GM19099 (cell line): Measurements from ENCODE around the gene SDK2.

Source experiments
- POLR2A ChIP-seq: IDR thresholded peaks from 3 replicates; pipeline ENCODE4 v1.6.1; 2011; ENCODE audit warnings: low read depth; ENCODE audit not compliant: insufficient read length; ENCODE audit errors: extremely low read depth

The SDK2 gene

GRCh38 chr17:73464447-73464846, 179.8 kb downstream of the SDK2 start:
- no peak for TF ChIP-seq POLR2A

- no peak for TF ChIP-seq POLR2A
Observed at GRCh38 chr17:73463821-73464220, 180.4 kb downstream of the SDK2 start.

GRCh38 chr17:73462823-73463222, 181.4 kb downstream of the SDK2 start:
- no peak for TF ChIP-seq POLR2A

GRCh38 chr17:73459980-73460379, 184.3 kb downstream of the SDK2 start:
- no peak for TF ChIP-seq POLR2A

GRCh38 chr17:73455767-73456166, 188.5 kb downstream of the SDK2 start:
- no peak for TF ChIP-seq POLR2A

GRCh38 chr17:73455050-73455687, 189.1 kb downstream of the SDK2 start:
- no peak for TF ChIP-seq POLR2A

GRCh38 chr17:73453090-73453489, 191.2 kb downstream of the SDK2 start:
- no peak for TF ChIP-seq POLR2A

GRCh38 chr17:73452009-73452408, 192.2 kb downstream of the SDK2 start:
- no peak for TF ChIP-seq POLR2A

GRCh38 chr17:73447319-73447718, 196.9 kb downstream of the SDK2 start:
- TF ChIP-seq POLR2A, result no peak

GRCh38 chr17:73446617-73447016, 197.6 kb downstream of the SDK2 start:
- no peak for TF ChIP-seq POLR2A

GRCh38 chr17:73445466-73445865, 198.8 kb downstream of the SDK2 start:
- no peak for TF ChIP-seq POLR2A

- TF ChIP-seq POLR2A, result no peak
Observed at GRCh38 chr17:73444021-73444420, 200.2 kb downstream of the SDK2 start.

- no peak for TF ChIP-seq POLR2A
Observed at GRCh38 chr17:73439597-73439996, 204.6 kb downstream of the SDK2 start.

- no peak for TF ChIP-seq POLR2A
Observed at GRCh38 chr17:73437826-73438225, 206.4 kb downstream of the SDK2 start.

- TF ChIP-seq POLR2A, result no peak
Observed at GRCh38 chr17:73436954-73437353, 207.3 kb downstream of the SDK2 start.

- TF ChIP-seq POLR2A, result no peak
Observed at GRCh38 chr17:73435412-73435811, 208.8 kb downstream of the SDK2 start.

- TF ChIP-seq POLR2A, result no peak
Observed at GRCh38 chr17:73434154-73434553, 210.1 kb downstream of the SDK2 start.
